ENCODE results near the gene MAP1LC3B2.

MAP1LC3B2 gene

GRCh38 chr12:116612436-116612835 is 53.3 kb downstream of the MAP1LC3B2 start:
- no peak overlapping the region for H3K4me2 ChIP-seq
- no peak for TF ChIP-seq CTCF (conservative IDR thresholded peaks at IDR 0.05; ENCODE audit: low read depth, low read length)
- H3K4me1 ChIP-seq (ENCODE audit: low read depth, poor library complexity, severe bottlenecking): no peaks in the 10 kb centered on the region
- no peak overlapping the region for H3K4me3 ChIP-seq (IDR thresholded peaks at IDR 0.05; ENCODE audit: insufficient read depth, low read depth, low read length)
- H3K9ac ChIP-seq: no peak overlapping the region
- H3K27me3 ChIP-seq (ENCODE audit: insufficient read depth, low read depth): no peaks in the 10 kb centered on the region
- H2AFZ ChIP-seq (ENCODE audit: low read depth): no peak overlapping the region
- no peaks in the 10 kb centered on the region for H3K36me3 ChIP-seq (ENCODE audit: insufficient read depth)
- H3K27ac ChIP-seq: no peak overlapping the region
- H4K20me1 ChIP-seq (ENCODE audit: insufficient read depth): no peaks in the 10 kb centered on the region
- no peaks in the 10 kb centered on the region for H3K79me2 ChIP-seq (ENCODE audit: insufficient read depth, low read depth)

- H3K27me3 ChIP-seq (ENCODE audit: insufficient read depth, low read depth): no peaks in the 10 kb centered on the region
- H3K9ac ChIP-seq: no peak overlapping the region
- no peaks in the 10 kb centered on the region for H3K36me3 ChIP-seq (ENCODE audit: insufficient read depth)
- H3K4me1 ChIP-seq (ENCODE audit: low read depth, poor library complexity, severe bottlenecking): no peaks in the 10 kb centered on the region
- H3K4me3 ChIP-seq (IDR thresholded peaks at IDR 0.05; ENCODE audit: insufficient read depth, low read depth, low read length): no peak overlapping the region
- no peak overlapping the region for H3K4me2 ChIP-seq
- no peaks in the 10 kb centered on the region for H3K79me2 ChIP-seq (ENCODE audit: insufficient read depth, low read depth)
- H2AFZ ChIP-seq (ENCODE audit: low read depth): no peak overlapping the region
- H4K20me1 ChIP-seq (ENCODE audit: insufficient read depth): no peaks in the 10 kb centered on the region
- no peak overlapping the region for H3K27ac ChIP-seq
- TF ChIP-seq CTCF (conservative IDR thresholded peaks at IDR 0.05; ENCODE audit: low read depth, low read length): no peak
These were observed 54.1 kb downstream of the MAP1LC3B2 start for GRCh38 chr12:116613256-116613655.

- H3K27me3 ChIP-seq (ENCODE audit: insufficient read depth, low read depth): no peaks in the 10 kb centered on the region
- no peaks in the 10 kb centered on the region for H3K4me1 ChIP-seq (ENCODE audit: low read depth, poor library complexity, severe bottlenecking)
- no peaks in the 10 kb centered on the region for H4K20me1 ChIP-seq (ENCODE audit: insufficient read depth)
- H3K9ac ChIP-seq: no peak overlapping the region
- no peaks in the 10 kb centered on the region for H3K36me3 ChIP-seq (ENCODE audit: insufficient read depth)
- no peak overlapping the region for H2AFZ ChIP-seq (ENCODE audit: low read depth)
- no peak overlapping the region for H3K27ac ChIP-seq
- no peaks in the 10 kb centered on the region for H3K79me2 ChIP-seq (ENCODE audit: insufficient read depth, low read depth)
- no peak overlapping the region for H3K4me3 ChIP-seq (IDR thresholded peaks at IDR 0.05; ENCODE audit: insufficient read depth, low read depth, low read length)
- no peak overlapping the region for H3K4me2 ChIP-seq
- TF ChIP-seq CTCF (conservative IDR thresholded peaks at IDR 0.05; ENCODE audit: low read depth, low read length): no peak
These were observed 55.2 kb downstream of the MAP1LC3B2 start for GRCh38 chr12:116614194-116614915.

GRCh38 chr12:116615141-116615861 is 56.1 kb downstream of the MAP1LC3B2 start:
- no peak overlapping the region for H3K4me3 ChIP-seq (IDR thresholded peaks at IDR 0.05; ENCODE audit: insufficient read depth, low read depth, low read length)

More at GRCh38 chr12:116615141-116615861, 56.1 kb downstream of the MAP1LC3B2 start:
- no peak for TF ChIP-seq CTCF (conservative IDR thresholded peaks at IDR 0.05; ENCODE audit: low read depth, low read length)
- no peaks in the 10 kb centered on the region for H3K79me2 ChIP-seq (ENCODE audit: insufficient read depth, low read depth)
- no peak overlapping the region for H2AFZ ChIP-seq (ENCODE audit: low read depth)
- no peaks in the 10 kb centered on the region for H3K27me3 ChIP-seq (ENCODE audit: insufficient read depth, low read depth)
- no peaks in the 10 kb centered on the region for H3K36me3 ChIP-seq (ENCODE audit: insufficient read depth)
- H3K27ac ChIP-seq: no peak overlapping the region
- H3K4me1 ChIP-seq (ENCODE audit: low read depth, poor library complexity, severe bottlenecking): no peaks in the 10 kb centered on the region
- H3K9ac ChIP-seq: no peak overlapping the region
- H3K4me2 ChIP-seq: no peak overlapping the region
- H4K20me1 ChIP-seq (ENCODE audit: insufficient read depth): no peaks in the 10 kb centered on the region

All from KMS-11 (cell line).